Melanocyte of skin (primary cell): ENCODE data around the gene DLEU7. TPM values are rescaled to one million over a fixed set of nuclear protein-coding genes. Genes with fewer than 3 reads are reported as not detected.

ENCODE experiments used
- small RNA-seq, 2 donors: library from RNA; depleted of rRNA; stranded (forward); fragments of <200 nt; gene quantifications; one replicate each; pipeline ENCODE3, GENCODE V24; 2012
- total RNA-seq, 2 donors: library from RNA; depleted of rRNA; stranded (reverse); fragments of >200 nt; gene quantifications; 2 replicates each; pipeline ENCODE4 v1.2.3, GENCODE V29; 2012

Gene DLEU7
- not detected for total RNA-seq

DNA sequence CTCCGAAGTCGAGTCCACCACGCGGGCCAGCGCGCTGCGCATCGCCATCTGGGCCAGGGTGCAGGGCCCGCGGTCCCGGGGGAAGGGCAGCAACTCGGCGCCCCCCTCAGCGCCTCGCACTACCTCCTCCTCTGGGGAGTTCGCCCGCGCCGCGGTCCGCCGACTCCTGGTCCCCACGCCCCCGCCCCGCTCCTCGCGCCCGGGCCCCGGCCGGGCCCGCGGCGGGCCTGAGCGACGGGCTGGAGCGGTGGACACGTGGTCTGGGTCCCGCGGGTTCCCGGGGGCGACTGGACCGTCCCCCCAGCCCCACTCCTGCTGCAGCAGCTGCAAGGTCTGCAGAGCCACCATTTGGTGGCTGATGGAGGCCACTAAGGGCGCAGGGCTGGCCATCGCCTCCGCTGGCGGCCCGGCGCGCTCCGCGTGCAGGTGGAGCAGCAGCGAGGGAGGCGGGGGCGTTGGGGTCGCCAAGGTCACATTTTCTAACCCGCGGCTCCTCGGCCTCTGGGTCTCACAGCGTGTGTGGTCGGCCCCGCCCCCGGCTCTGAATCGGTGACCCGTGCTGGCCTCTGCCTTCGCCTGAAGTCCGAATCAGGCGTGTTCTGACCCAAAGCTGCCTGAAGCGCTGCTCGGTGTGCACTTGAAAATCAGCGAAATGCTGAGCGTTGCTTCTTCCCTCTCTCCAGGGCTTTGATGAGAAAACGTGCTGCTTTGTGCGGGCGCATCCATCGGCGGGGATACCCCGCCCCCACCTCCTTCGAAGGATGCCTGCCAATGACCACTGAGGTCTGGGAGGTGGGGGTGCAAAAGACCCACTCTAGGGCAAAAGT, at the start of gene DLEU7:
Gene DLEU7, minus strand, starts transcription at position 436 of the 827 bp plus-strand sequence. Its CDS starts 46 bp downstream, at position 390.

Small RNA genes lying within 50 kb of the gene (small RNA-seq; reads per million reads assigned to genes)
- 1.7 to 2.1 reads per million in 2 donors for gene RNA5SP28

Other genes starting within 250 kb of the DLEU7 start
- 10 to 100 TPM; 37.2 to 47.0 TPM for gene RNASEH2B, start 66.1 kb upstream of the DLEU7 start, total RNA-seq